Esophagus muscularis mucosa (tissue), 3 donors: Measurements from ENCODE around the gene CXADR.

Experiments
- CTCF ChIP-seq, 3 experiments: fragments of 200-600 bp in 2 of 3; fragments of 450-650 bp in 1 of 3; sonication (generic) in 2 of 3; IDR thresholded peaks; one replicate each; pipeline ENCODE4 v1.5.1; 2017 to 2019; ENCODE audit warnings: antibody characterized with exemption in 3 of 3, mild to moderate bottlenecking in 2 of 3, moderate library complexity in 1 of 3
- POLR2A ChIP-seq: fragments of 450-650 bp; IDR thresholded peaks from one replicate; pipeline ENCODE4 v1.6.1; 2017; ENCODE audit warnings: antibody characterized with exemption, moderate library complexity, mild to moderate bottlenecking, low read depth
- POLR2AphosphoS5 ChIP-seq, 2 donors: sonication (generic); formaldehyde crosslinking; IDR thresholded peaks; one replicate each; pipeline ENCODE4 v1.6.1; 2017; ENCODE audit warnings: antibody characterized with exemption in 2 of 2

GRCh38 chr21:17583898-17584297 lies 71.1 kb downstream of the CXADR start:
- TF ChIP-seq CTCF (IDR thresholded peaks at IDR 0.05) (no peak), POLR2A (no peak), POLR2AphosphoS5 (IDR thresholded peaks at IDR 0.05) (no peak)
